HepG2 (cell line): ENCODE measurements around the gene NKAIN4. TPM values are rescaled to one million over a fixed set of nuclear protein-coding genes. Genes with fewer than 3 reads are reported as not detected.

Source experiments
- ATAC-seq: fragments of 200-7000 bp; cut with Tn5 transposase; 3 replicates; pipeline ENCODE4 v1.9.1; 2020; ENCODE audit warnings: mild to moderate bottlenecking, moderate library complexity
- BruUV-seq: library from RNA; stranded (reverse); fragments of 400-500 nt; replicated peaks from 2 replicates; lab custom pipeline; 2021; lab: Mats Ljungman, UMichigan
- CTCF ChIA-PET: fragments of 300-600 bp; formaldehyde crosslinking; extraction: SDS; loops from one replicate; lab custom pipeline; 2021; ENCODE audit warnings: low total read pairs, inconsistent platforms, low intra/inter-chr PET ratio; lab: Yijun Ruan, JAX
- POLR2A ChIA-PET: fragments of 350-600 bp; sonication (Branson Sonifier 250); formaldehyde crosslinking; loops from one replicate; lab custom pipeline; 2020; ENCODE audit warnings: antibody characterized with exemption, inconsistent platforms; lab: Yijun Ruan, JAX
- DNase-seq: peaks from one replicate; pipeline ENCODE4 v3.0.0-alpha.2; 2015; ENCODE audit warnings: low spot score
- FAIRE-seq: peaks from 3 replicates; lab custom pipeline; 2011; peaks lifted over from hg19 to GRCh38; lab: Jason Lieb, UNC
- H2AFZ ChIP-seq: one replicate; pipeline ENCODE4 v1.6.1; 2011; ENCODE audit warnings: low read length, inconsistent platforms
- H3K27ac ChIP-seq: fragments of 300-600 bp; 3 replicates; pipeline ENCODE4 v1.8.0; 2011; ENCODE audit warnings: mixed run types, mild to moderate bottlenecking, mixed read lengths, low read length, inconsistent platforms; ENCODE audit not compliant: insufficient read depth; ENCODE audit errors: extremely low read length
- H3K27me3 ChIP-seq, 2 experiments: fragments of 200-600 bp in 1 of 2; 2 replicates in 1 of 2; 3 replicates in 1 of 2; pipeline versions ENCODE4 v1.6.0 to v1.8.0; 2011; ENCODE audit warnings: low read length in 2 of 2, mild to moderate bottlenecking in 2 of 2, moderate library complexity in 2 of 2, inconsistent platforms in 1 of 2; ENCODE audit not compliant: insufficient read depth in 2 of 2, control insufficient read depth in 1 of 2
- H3K36me3 ChIP-seq, 2 experiments: fragments of 200-600 bp in 1 of 2; replicated peaks in 1 of 2; 2 replicates in 1 of 2; 3 replicates in 1 of 2; pipeline versions ENCODE4 v1.5.1 to v1.8.0; 2011; ENCODE audit warnings: low read length in 2 of 2, inconsistent platforms in 1 of 2; ENCODE audit not compliant: insufficient read depth in 2 of 2, control insufficient read depth in 1 of 2
- H3K4me1 ChIP-seq: 2 replicates; pipeline ENCODE4 v1.5.1; 2012; ENCODE audit warnings: low read length, inconsistent platforms; ENCODE audit not compliant: insufficient read depth
- H3K4me2 ChIP-seq: 2 replicates; pipeline ENCODE4 v1.6.0; 2011; ENCODE audit warnings: low read depth, low read length, inconsistent platforms
- H3K4me3 ChIP-seq, 3 experiments: fragments of 200-600 bp in 1 of 3; sonication (generic), shearing (Covaris generic) in 1 of 3; replicated peaks in 1 of 3; 2 replicates each; pipeline ENCODE4 v1.5.1; 2011 to 2016; ENCODE audit warnings: low read length in 3 of 3, inconsistent platforms in 2 of 3, low read depth in 2 of 3, mild to moderate bottlenecking in 2 of 3, control low read depth in 1 of 3, mixed read lengths in 1 of 3; ENCODE audit not compliant: insufficient read depth in 1 of 3
- H3K79me2 ChIP-seq: one replicate; pipeline ENCODE4 v1.6.1; 2011; ENCODE audit warnings: low read length, inconsistent platforms; ENCODE audit not compliant: insufficient read depth
- H3K9ac ChIP-seq: 2 replicates; pipeline ENCODE4 v1.6.0; 2011; ENCODE audit warnings: mild to moderate bottlenecking, low read depth, low read length, inconsistent platforms; ENCODE audit not compliant: insufficient read depth
- H3K9me3 ChIP-seq: 2 replicates; pipeline ENCODE4 v1.5.1; 2012; ENCODE audit warnings: mild to moderate bottlenecking, low read length
- H4K20me1 ChIP-seq: 2 replicates; pipeline ENCODE4 v1.6.0; 2011; ENCODE audit warnings: inconsistent platforms, mild to moderate bottlenecking, low read length, moderate library complexity; ENCODE audit not compliant: insufficient read depth
- ADNP ChIP-seq: sonication (generic); formaldehyde crosslinking; IDR thresholded peaks from 2 replicates; pipeline ENCODE4 v1.4.0; 2020; ENCODE audit warnings: missing genetic modification reagents
- HNRNPLL ChIP-seq: fragments of 200-400 bp; formaldehyde crosslinking; IDR thresholded peaks from 2 replicates; pipeline ENCODE4 v1.6.1; 2017; ENCODE audit warnings: mild to moderate bottlenecking, low read depth, low read length; ENCODE audit not compliant: poor library complexity, severe bottlenecking
- MEF2D ChIP-seq: sonication (generic); formaldehyde crosslinking; IDR thresholded peaks from 2 replicates; pipeline ENCODE4 v1.5.1; 2020; ENCODE audit warnings: mild to moderate bottlenecking, missing genetic modification reagents
- MYC ChIP-seq: sonication (generic); formaldehyde crosslinking; IDR thresholded peaks from 2 replicates; pipeline ENCODE4 v1.9.0; 2021; ENCODE audit warnings: missing genetic modification reagents, borderline replicate concordance
- PAF1 ChIP-seq: IDR thresholded peaks from 2 replicates; pipeline ENCODE4 v1.6.1; 2016; ENCODE audit warnings: missing genetic modification reagents, missing compliant biosample characterization
- PCBP1 ChIP-seq: fragments of 200-400 bp; formaldehyde crosslinking; IDR thresholded peaks from 2 replicates; pipeline ENCODE4 v1.6.1; 2017; ENCODE audit warnings: mild to moderate bottlenecking, low read depth, low read length, borderline replicate concordance
- POLR2AphosphoS5 ChIP-seq: IDR thresholded peaks from 2 replicates; pipeline ENCODE4 v1.6.1; 2012; ENCODE audit warnings: low read depth, low read length
- REST ChIP-seq, 2 experiments: IDR thresholded peaks; 2 replicates each; pipeline ENCODE4 v1.6.1; 2011 to 2012; ENCODE audit warnings: low read length in 2 of 2, borderline replicate concordance in 1 of 2, low read depth in 1 of 2, mild to moderate bottlenecking in 1 of 2, moderate library complexity in 1 of 2
- RXRA ChIP-seq: sonication (generic); formaldehyde crosslinking; IDR thresholded peaks from 2 replicates; pipeline ENCODE4 v1.5.1; 2020; ENCODE audit warnings: missing genetic modification reagents
- ZNF605 ChIP-seq: sonication (generic); formaldehyde crosslinking; IDR thresholded peaks from 2 replicates; pipeline ENCODE4 v1.8.0; 2022; ENCODE audit warnings: mild to moderate bottlenecking, missing genetic modification reagents
- WGBS: methylation state at CpG from one replicate; pipeline ENCODE4 v1.1.6; 2017; ENCODE audit warnings: low lambda C conversion rate; 5-methylcytosine and 5-hydroxymethylcytosine counted together
- in situ Hi-C: cut with HindIII; loops from 2 replicates; pipeline ENCODE4 v1.10.0; 2017; ENCODE audit warnings: low pct_unique_long_range_greater_than_20kb; ENCODE audit not compliant: extremely low pct_ligation_motif_present
- intact Hi-C: fragments of 100-400 bp; cut with micrococcal nuclease; formaldehyde crosslinking; loops from one replicate; pipeline ENCODE4 v1.10.0; 2022; ENCODE audit not compliant: unreplicated experiment
- polyA plus RNA-seq, 8 experiments: library from polyadenylated mRNA; depleted of rRNA in 3 of 8; stranded (reverse) in 7 of 8; unstranded in 1 of 8; fragments of >200 nt; fragmentation: Illumina TruSeq in 4 of 8; extraction: Trizol in 4 of 8; gene quantifications; 2 replicates each; pipeline versions ENCODE4 v1.2.1 to v1.2.3, GENCODE V29; 2011 to 2016; ENCODE audit warnings: low read depth in 4 of 8, missing spikeins in 1 of 8, mixed read lengths in 1 of 8; ENCODE audit not compliant: insufficient read depth in 1 of 8
- total RNA-seq, 5 experiments: library from RNA; depleted of rRNA; stranded (reverse); fragments of >200 nt; fragmentation: Illumina TruSeq; extraction: Trizol; gene quantifications; 2 replicates each; pipeline ENCODE4 v1.2.3, GENCODE V29; 2016; ENCODE audit warnings: low read depth in 1 of 5

Gene NKAIN4
- total and polyA plus RNA-seq, 2 of the 13 experiments (the other 11 are each of a cell fraction or from before 2014, with no cell fraction given), result not detected

DNA sequence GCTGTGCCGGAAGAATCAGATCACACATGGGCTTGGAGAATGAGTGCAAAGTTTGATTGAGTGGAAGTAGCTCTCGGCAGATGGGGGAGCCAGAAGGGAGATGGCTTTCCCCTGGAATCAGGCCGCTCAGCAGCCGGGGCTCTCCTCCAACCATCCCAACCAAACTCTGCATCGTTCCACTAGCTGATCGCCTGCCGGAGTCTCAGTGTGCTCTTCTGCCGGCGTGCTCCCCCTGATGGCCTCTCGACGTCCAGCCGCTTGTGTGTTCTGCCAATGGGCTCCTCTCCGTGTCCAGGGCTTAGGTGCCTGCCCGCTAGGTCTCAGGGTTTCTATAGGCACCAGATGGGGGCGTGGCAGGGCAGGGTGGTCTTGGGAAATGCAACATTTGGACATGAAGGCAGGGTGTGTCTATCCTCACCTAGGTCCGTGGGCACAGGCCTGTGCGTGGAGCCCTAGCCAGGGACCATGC lies 23.4 kb downstream of the NKAIN4 start (continued):
- peak; percentile 38 for TF ChIP-seq HNRNPLL
- TF ChIP-seq ADNP (CRISPR knock-in tag), result no peak
- no peak for TF ChIP-seq POLR2AphosphoS5
- TF ChIP-seq MEF2D (CRISPR knock-in tag), result peak; percentile 64; the same call in 1 of the 2 replicates
- TF ChIP-seq RXRA (CRISPR knock-in tag), result peak; percentile 54; the same call in 1 of the 2 replicates
- no peak for TF ChIP-seq ZNF605 (CRISPR knock-in tag)
- TF ChIP-seq REST (IDR thresholded peaks at IDR 0.05; ENCODE audit: borderline replicate concordance in 1 of 2, low read depth in 1 of 2, low read length in 2 of 2), result no peak
- TF ChIP-seq, all 625 proteins: peak for 91

- ChIA-PET CTCF (no interaction called here), POLR2A (no interaction called here)
- Histone ChIP-seq H3K27me3 (peaks cover 17 to 83% of the 10 kb centered on the region in 2 experiments; a peak in 4 of 5 replicates), H3K4me2 (no peak overlapping the region), H3K4me3 (no peak overlapping the region), H3K27ac (no peak overlapping the region), H2AFZ (no peak overlapping the region), H4K20me1 (no peaks in the 10 kb centered on the region), H3K79me2 (no peaks in the 10 kb centered on the region), H3K4me1 (peaks cover 32% of the 10 kb centered on the region), H3K9ac (no peak overlapping the region), H3K36me3 (no peaks in the 10 kb centered on the region), H3K9me3 (no peaks in the 10 kb centered on the region)
- intact Hi-C loops (no loop called here), in situ Hi-C loops (no loop called here)
- ATAC-seq, result no peak
- no TSS peak for BruUV-seq
- TF ChIP-seq PCBP1 (no peak), MYC (CRISPR knock-in tag) (no peak), PAF1 (CRISPR knock-in tag) (no peak)
- 47% methylated on average over 13 of the region's 13 CpGs for WGBS
- DNase-seq, result no peak
- no peak for FAIRE-seq
These were observed 25.5 kb downstream of the NKAIN4 start for GRCh38 chr20:63228806-63229205.
